GM10248 (cell line): ENCODE results near the gene SYNRG.

ENCODE experiments used
- CTCF ChIA-PET: fragments of 300-600 bp; sonication (Branson Sonifier 250); formaldehyde crosslinking; extraction: SDS; loops from one replicate; lab custom pipeline; 2021; ENCODE audit warnings: antibody characterized with exemption; lab: Yijun Ruan, JAX
- POLR2A ChIA-PET: fragments of 350-650 bp; sonication (Branson Sonifier 250); formaldehyde crosslinking; extraction: SDS; loops from one replicate; lab custom pipeline; 2020; ENCODE audit warnings: antibody characterized with exemption; lab: Yijun Ruan, JAX
- DNase-seq: peaks from one replicate; pipeline ENCODE4 v3.0.0; 2012; ENCODE audit errors: extremely low spot score
- CTCF ChIP-seq: IDR thresholded peaks from 2 replicates; pipeline ENCODE4 v1.5.1; 2012; ENCODE audit warnings: mild to moderate bottlenecking, low read depth; ENCODE audit errors: extremely low read depth, missing control alignments, control extremely low read depth

Gene SYNRG

GRCh38 chr17:37480427-37480826, 128.8 kb downstream of the SYNRG start:
- ChIA-PET CTCF (interaction anchor here (1.2 kb wide), 2 partner anchors 8 to 10 kb away, joined by 3 to 4 read pairs; no protein-coding TSS in a partner anchor), POLR2A (no interaction called here)
- DNase-seq = no peak
- TF ChIP-seq CTCF = no peak

GRCh38 chr17:37479025-37479424, 130.2 kb downstream of the SYNRG start:
- ChIA-PET POLR2A (no interaction called here), CTCF (interaction anchor here (1.2 kb wide), 1 partner anchor 12 kb away, joined by 3 read pairs; no protein-coding TSS in a partner anchor)
- no peak for DNase-seq
- TF ChIP-seq CTCF = no peak

GRCh38 chr17:37478187-37478586, 131.0 kb downstream of the SYNRG start:
- no peak for TF ChIP-seq CTCF
- no peak for DNase-seq
- ChIA-PET CTCF (interaction anchor here (1.0 to 1.1 kb wide), 2 partner anchors 8 to 14 kb away, joined by 3 read pairs; no protein-coding TSS in a partner anchor), POLR2A (no interaction called here)

- no peak for TF ChIP-seq CTCF
- POLR2A ChIA-PET = interaction anchor here (0.7 kb wide), 1 partner anchor 713 kb away, joined by 8 read pairs; no protein-coding TSS in a partner anchor
- CTCF ChIA-PET = interaction anchor here (1.0 to 1.8 kb wide), 3 partner anchors 13 to 340 kb away, joined by 3 to 4 read pairs (median 3); partner anchors contain the start of gene DUSP14
- no peak for DNase-seq
Measured at GRCh38 chr17:37476431-37477120, 132.6 kb downstream of the SYNRG start.

GRCh38 chr17:37475731-37476420, 133.3 kb downstream of the SYNRG start:
- DNase-seq = no peak
- POLR2A ChIA-PET = no interaction called here
- TF ChIP-seq CTCF = no peak
- CTCF ChIA-PET = interaction anchor here (1.0 to 1.8 kb wide), 2 partner anchors 95 to 340 kb away, joined by 3 to 4 read pairs; no protein-coding TSS in a partner anchor

GRCh38 chr17:37470181-37470580, 139.0 kb downstream of the SYNRG start:
- DNase-seq = no peak
- ChIA-PET CTCF (interaction anchor here (1.2 kb wide), 1 partner anchor 20 kb away, joined by 3 read pairs; no protein-coding TSS in a partner anchor), POLR2A (no interaction called here)
- no peak for TF ChIP-seq CTCF
